HEK293 (cell line): ENCODE data around the gene WDR86.

ENCODE experiments used
- KLF9 ChIP-seq: fragments of 450-650 bp; formaldehyde crosslinking; IDR thresholded peaks from 2 replicates; pipeline ENCODE4 v1.5.1; 2016; ENCODE audit warnings: missing biosample characterization, missing genetic modification characterization, low read depth
- REST ChIP-seq: fragments of 450-650 bp; formaldehyde crosslinking; IDR thresholded peaks from 2 replicates; pipeline ENCODE4 v1.5.1; 2016; ENCODE audit warnings: missing biosample characterization, missing genetic modification characterization
- YY2 ChIP-seq: fragments of 450-650 bp; formaldehyde crosslinking; IDR thresholded peaks from 2 replicates; pipeline ENCODE4 v1.5.1; 2016; ENCODE audit warnings: missing biosample characterization, missing genetic modification characterization
- ZBTB17 ChIP-seq: fragments of 450-650 bp; formaldehyde crosslinking; IDR thresholded peaks from 2 replicates; pipeline ENCODE4 v1.5.1; 2016; ENCODE audit warnings: missing biosample characterization, missing genetic modification characterization
- ZBTB20 ChIP-seq: fragments of 450-650 bp; formaldehyde crosslinking; IDR thresholded peaks from 2 replicates; pipeline ENCODE4 v1.5.1; 2016; ENCODE audit warnings: missing biosample characterization, missing genetic modification characterization
- ZBTB26 ChIP-seq: fragments of 450-650 bp; formaldehyde crosslinking; optimal IDR thresholded peaks from 2 replicates; pipeline ENCODE3; 2016; ENCODE audit warnings: missing biosample characterization, mild to moderate bottlenecking, missing genetic modification characterization
- ZFHX2 ChIP-seq: fragments of 450-650 bp; formaldehyde crosslinking; conservative IDR thresholded peaks from 2 replicates; pipeline ENCODE4 v1.5.1; 2016; ENCODE audit warnings: missing biosample characterization, missing genetic modification characterization
- ZIC2 ChIP-seq: fragments of 450-650 bp; formaldehyde crosslinking; IDR thresholded peaks from 2 replicates; pipeline ENCODE4 v1.5.1; 2016; ENCODE audit warnings: missing biosample characterization, missing genetic modification characterization
- ZNF112 ChIP-seq: fragments of 450-650 bp; formaldehyde crosslinking; IDR thresholded peaks from 2 replicates; pipeline ENCODE4 v1.5.0; 2017; ENCODE audit warnings: missing biosample characterization, missing genetic modification characterization
- ZNF114 ChIP-seq: fragments of 450-650 bp; formaldehyde crosslinking; IDR thresholded peaks from 2 replicates; pipeline ENCODE4 v1.5.0; 2017; ENCODE audit warnings: missing biosample characterization, missing genetic modification characterization
- ZNF157 ChIP-seq: fragments of 450-650 bp; formaldehyde crosslinking; IDR thresholded peaks from 2 replicates; pipeline ENCODE4 v1.5.1; 2016; ENCODE audit warnings: missing biosample characterization, missing genetic modification characterization
- ZNF184 ChIP-seq: fragments of 450-650 bp; IDR thresholded peaks from 2 replicates; pipeline ENCODE4 v1.5.1; 2018; ENCODE audit warnings: missing biosample characterization, mild to moderate bottlenecking, missing genetic modification characterization
- ZNF214 ChIP-seq: fragments of 450-650 bp; formaldehyde crosslinking; IDR thresholded peaks from 2 replicates; pipeline ENCODE4 v1.5.1; 2017; ENCODE audit warnings: missing biosample characterization, mild to moderate bottlenecking, missing genetic modification characterization, borderline replicate concordance
- ZNF280D ChIP-seq: fragments of 450-650 bp; formaldehyde crosslinking; IDR thresholded peaks from 2 replicates; pipeline ENCODE4 v1.5.1; 2016; ENCODE audit warnings: missing biosample characterization, missing genetic modification characterization
- ZNF362 ChIP-seq: fragments of 450-650 bp; formaldehyde crosslinking; IDR thresholded peaks from 2 replicates; pipeline ENCODE4 v1.5.1; 2016; ENCODE audit warnings: missing biosample characterization, missing genetic modification characterization
- ZNF404 ChIP-seq: fragments of 450-650 bp; formaldehyde crosslinking; IDR thresholded peaks from 2 replicates; pipeline ENCODE4 v1.5.1; 2017; ENCODE audit warnings: missing biosample characterization, missing genetic modification characterization
- ZNF426 ChIP-seq: fragments of 450-650 bp; formaldehyde crosslinking; IDR thresholded peaks from 2 replicates; pipeline ENCODE4 v1.5.1; 2017; ENCODE audit warnings: missing biosample characterization, missing genetic modification characterization, mild to moderate bottlenecking, inconsistent platforms, moderate library complexity
- ZNF473 ChIP-seq: fragments of 450-650 bp; formaldehyde crosslinking; IDR thresholded peaks from 2 replicates; pipeline ENCODE4 v1.5.1; 2017; ENCODE audit warnings: missing biosample characterization, missing genetic modification characterization
- ZNF549 ChIP-seq: fragments of 450-650 bp; IDR thresholded peaks from 2 replicates; pipeline ENCODE4 v1.5.1; 2018; ENCODE audit warnings: missing biosample characterization, missing genetic modification characterization, mild to moderate bottlenecking, inconsistent platforms, moderate library complexity
- ZNF610 ChIP-seq: fragments of 450-650 bp; formaldehyde crosslinking; IDR thresholded peaks from 2 replicates; pipeline ENCODE4 v1.5.1; 2016; ENCODE audit warnings: missing biosample characterization, missing genetic modification characterization, borderline replicate concordance
- ZNF660 ChIP-seq: fragments of 450-650 bp; IDR thresholded peaks from 2 replicates; pipeline ENCODE4 v1.5.1; 2018; ENCODE audit warnings: missing biosample characterization, mild to moderate bottlenecking, missing genetic modification characterization
- ZNF747 ChIP-seq: fragments of 450-650 bp; formaldehyde crosslinking; IDR thresholded peaks from 2 replicates; pipeline ENCODE4 v1.5.1; 2016; ENCODE audit warnings: missing biosample characterization, missing genetic modification characterization
- ZNF843 ChIP-seq: fragments of 450-650 bp; formaldehyde crosslinking; IDR thresholded peaks from 2 replicates; pipeline ENCODE4 v1.5.1; 2016; ENCODE audit warnings: missing biosample characterization, missing genetic modification characterization
- ZSCAN23 ChIP-seq: fragments of 450-650 bp; formaldehyde crosslinking; IDR thresholded peaks from 2 replicates; pipeline ENCODE4 v1.5.1; 2016; ENCODE audit warnings: missing biosample characterization, missing genetic modification characterization
- TF ChIP-seq, protein P1 (sequence below): fragments of 450-650 bp; formaldehyde crosslinking; IDR thresholded peaks from 2 replicates; pipeline ENCODE4 v1.5.1; 2016; ENCODE audit warnings: missing biosample characterization, missing genetic modification characterization
- TF ChIP-seq, protein P2 (sequence below): fragments of 450-650 bp; formaldehyde crosslinking; IDR thresholded peaks from 2 replicates; pipeline ENCODE4 v1.5.1; 2016; ENCODE audit warnings: missing biosample characterization, missing genetic modification characterization
- TF ChIP-seq, protein P3 (sequence below): fragments of 450-650 bp; formaldehyde crosslinking; IDR thresholded peaks from 2 replicates; pipeline ENCODE4 v1.5.1; 2017; ENCODE audit warnings: missing biosample characterization, missing genetic modification characterization

Gene WDR86

GRCh38 chr7:151426441-151426903 is 16.6 kb upstream of the WDR86 start (continued):
- TF ChIP-seq ZNF280D (0 out of 2 replicates have a peak, but pooled peaks have one; percentile 4), ZNF157 (no peak), ZNF610 (no peak; the same call in none of the 2 replicates), ZNF660 (tag by site-specific recombination) (peak; percentile 96), ZBTB26 (no peak), ZSCAN23 (tag by site-specific recombination) (peak; percentile 66), ZNF114 (no peak), ZNF549 (no peak), REST (no peak), YY2 (no peak), ZNF843 (peak; percentile 91), ZNF473 (tag by site-specific recombination) (no peak), ZFHX2 (tag by site-specific recombination) (peak; percentile 69), ZNF747 (tag by site-specific recombination) (no peak), ZNF112 (no peak), ZNF404 (no peak), ZNF214 (tag by site-specific recombination) (no peak), ZNF426 (tag by site-specific recombination) (no peak), ZIC2 (tag by site-specific recombination) (peak; percentile 89), ZBTB17 (tag by site-specific recombination) (peak; percentile 93), KLF9 (tag by site-specific recombination) (peak; percentile 8; the same call in 1 of the 2 replicates), ZBTB20 (no peak), ZNF184 (tag by site-specific recombination) (peak; percentile 78; the same call in 1 of the 2 replicates), ZNF362 (tag by site-specific recombination) (no peak)
- TF ChIP-seq, protein P1, sequence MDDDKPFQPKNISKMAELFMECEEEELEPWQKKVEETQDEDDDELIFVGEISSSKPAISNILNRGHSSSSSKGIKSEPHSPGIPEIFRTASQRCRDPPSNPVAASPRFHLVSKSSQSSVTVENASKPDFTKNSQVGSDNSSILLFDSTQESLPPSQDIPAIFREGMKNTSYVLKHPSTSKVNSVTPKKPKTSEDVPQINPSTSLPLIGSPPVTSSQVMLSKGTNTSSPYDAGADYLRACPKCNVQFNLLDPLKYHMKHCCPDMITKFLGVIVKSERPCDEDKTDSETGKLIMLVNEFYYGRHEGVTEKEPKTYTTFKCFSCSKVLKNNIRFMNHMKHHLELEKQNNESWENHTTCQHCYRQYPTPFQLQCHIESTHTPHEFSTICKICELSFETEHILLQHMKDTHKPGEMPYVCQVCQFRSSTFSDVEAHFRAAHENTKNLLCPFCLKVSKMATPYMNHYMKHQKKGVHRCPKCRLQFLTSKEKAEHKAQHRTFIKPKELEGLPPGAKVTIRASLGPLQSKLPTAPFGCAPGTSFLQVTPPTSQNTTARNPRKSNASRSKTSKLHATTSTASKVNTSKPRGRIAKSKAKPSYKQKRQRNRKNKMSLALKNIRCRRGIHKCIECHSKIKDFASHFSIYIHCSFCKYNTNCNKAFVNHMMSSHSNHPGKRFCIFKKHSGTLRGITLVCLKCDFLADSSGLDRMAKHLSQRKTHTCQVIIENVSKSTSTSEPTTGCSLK (tag by site-specific recombination): no peak
- TF ChIP-seq, protein P2, sequence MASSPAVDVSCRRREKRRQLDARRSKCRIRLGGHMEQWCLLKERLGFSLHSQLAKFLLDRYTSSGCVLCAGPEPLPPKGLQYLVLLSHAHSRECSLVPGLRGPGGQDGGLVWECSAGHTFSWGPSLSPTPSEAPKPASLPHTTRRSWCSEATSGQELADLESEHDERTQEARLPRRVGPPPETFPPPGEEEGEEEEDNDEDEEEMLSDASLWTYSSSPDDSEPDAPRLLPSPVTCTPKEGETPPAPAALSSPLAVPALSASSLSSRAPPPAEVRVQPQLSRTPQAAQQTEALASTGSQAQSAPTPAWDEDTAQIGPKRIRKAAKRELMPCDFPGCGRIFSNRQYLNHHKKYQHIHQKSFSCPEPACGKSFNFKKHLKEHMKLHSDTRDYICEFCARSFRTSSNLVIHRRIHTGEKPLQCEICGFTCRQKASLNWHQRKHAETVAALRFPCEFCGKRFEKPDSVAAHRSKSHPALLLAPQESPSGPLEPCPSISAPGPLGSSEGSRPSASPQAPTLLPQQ: peak; percentile 74
- TF ChIP-seq, protein P3, sequence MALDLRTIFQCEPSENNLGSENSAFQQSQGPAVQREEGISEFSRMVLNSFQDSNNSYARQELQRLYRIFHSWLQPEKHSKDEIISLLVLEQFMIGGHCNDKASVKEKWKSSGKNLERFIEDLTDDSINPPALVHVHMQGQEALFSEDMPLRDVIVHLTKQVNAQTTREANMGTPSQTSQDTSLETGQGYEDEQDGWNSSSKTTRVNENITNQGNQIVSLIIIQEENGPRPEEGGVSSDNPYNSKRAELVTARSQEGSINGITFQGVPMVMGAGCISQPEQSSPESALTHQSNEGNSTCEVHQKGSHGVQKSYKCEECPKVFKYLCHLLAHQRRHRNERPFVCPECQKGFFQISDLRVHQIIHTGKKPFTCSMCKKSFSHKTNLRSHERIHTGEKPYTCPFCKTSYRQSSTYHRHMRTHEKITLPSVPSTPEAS: no peak
